Keratinocyte (primary cell): Measurements from ENCODE around the gene THUMPD3. TPM values are rescaled to one million over a fixed set of nuclear protein-coding genes. Genes with fewer than 3 reads are reported as not detected.

Source experiments
- DNase-seq: peaks from one replicate; pipeline ENCODE4 v3.0.0-alpha.2; 2011; ENCODE audit warnings: low read depth, missing footprints, low spot score
- FAIRE-seq: peaks from 2 replicates; lab custom pipeline; 2011; peaks lifted over from hg19 to GRCh38; lab: Jason Lieb, UNC
- H2AFZ ChIP-seq: 2 replicates; pipeline ENCODE4 v1.6.0; 2012; ENCODE audit warnings: low read length, control low read depth, inconsistent platforms; ENCODE audit not compliant: control insufficient read depth
- H3K27ac ChIP-seq: 2 replicates; pipeline ENCODE4 v1.5.1; 2011; ENCODE audit warnings: low read length; ENCODE audit not compliant: control insufficient read depth, insufficient read depth
- H3K27me3 ChIP-seq: 3 replicates; pipeline ENCODE4 v1.6.0; 2011; ENCODE audit warnings: low read length; ENCODE audit not compliant: control insufficient read depth, insufficient read depth; ENCODE audit errors: extremely low read depth
- H3K36me3 ChIP-seq, 2 experiments: 2 replicates in 1 of 2; 3 replicates in 1 of 2; pipeline ENCODE4 v1.5.1; 2011; ENCODE audit warnings: low read length in 2 of 2, mild to moderate bottlenecking in 1 of 2; ENCODE audit not compliant: control insufficient read depth in 2 of 2, insufficient read depth in 2 of 2; ENCODE audit errors: extremely low read depth in 1 of 2
- H3K4me1 ChIP-seq: 3 replicates; pipeline ENCODE4 v1.5.1; 2011; ENCODE audit warnings: low read length; ENCODE audit not compliant: control insufficient read depth, insufficient read depth; ENCODE audit errors: extremely low read depth
- H3K4me2 ChIP-seq: 3 replicates; pipeline ENCODE4 v1.6.0; 2011; ENCODE audit warnings: low read depth, low read length; ENCODE audit not compliant: control insufficient read depth, insufficient read depth; ENCODE audit errors: extremely low read depth
- H3K4me3 ChIP-seq, 3 experiments: fragments of 200-600 bp in 1 of 3; sonication (generic) in 1 of 3; 2 replicates in 2 of 3; 3 replicates in 1 of 3; pipeline ENCODE4 v1.5.1; 2011 to 2016; ENCODE audit warnings: low read length in 3 of 3, mild to moderate bottlenecking in 3 of 3, control low read depth in 2 of 3, inconsistent platforms in 1 of 3, low read depth in 1 of 3, mixed read lengths in 1 of 3, mixed run types in 1 of 3, moderate library complexity in 1 of 3; ENCODE audit not compliant: control insufficient read depth in 2 of 3, insufficient read depth in 2 of 3; ENCODE audit errors: extremely low read depth in 1 of 3
- H3K79me2 ChIP-seq: 2 replicates; pipeline ENCODE4 v1.6.0; 2012; ENCODE audit warnings: low read length; ENCODE audit not compliant: control insufficient read depth, insufficient read depth
- H3K9ac ChIP-seq: 3 replicates; pipeline ENCODE4 v1.6.0; 2011; ENCODE audit warnings: low read length; ENCODE audit not compliant: control insufficient read depth, insufficient read depth; ENCODE audit errors: extremely low read depth
- H3K9me1 ChIP-seq: 3 replicates; pipeline ENCODE4 v1.6.0; 2011; ENCODE audit warnings: low read length; ENCODE audit not compliant: control insufficient read depth, insufficient read depth; ENCODE audit errors: extremely low read depth
- H3K9me3 ChIP-seq: 2 replicates; pipeline ENCODE4 v1.5.1; 2012; ENCODE audit warnings: low read depth, low read length; ENCODE audit not compliant: control insufficient read depth
- H4K20me1 ChIP-seq: 3 replicates; pipeline ENCODE4 v1.6.0; 2011; ENCODE audit warnings: low read length; ENCODE audit not compliant: control insufficient read depth, insufficient read depth; ENCODE audit errors: extremely low read depth
- EZH2 ChIP-seq: IDR thresholded peaks from one replicate; pipeline ENCODE4 v1.6.1; 2012; ENCODE audit warnings: inconsistent platforms, mild to moderate bottlenecking, low read length, moderate library complexity
- dilution Hi-C: fragments of 300-500 bp; cut with MboI; formaldehyde crosslinking; loops from one replicate; pipeline ENCODE4 v1.7.0; 2020; ENCODE audit warnings: low sequenced_read_pairs; ENCODE audit not compliant: extremely low pct_ligation_motif_present
- polyA plus RNA-seq, 5 experiments: library from polyadenylated mRNA; depleted of rRNA in 3 of 5; stranded (reverse) in 3 of 5; stranded (forward) in 1 of 5; unstranded in 1 of 5; fragments of >200 nt; gene quantifications; 1 replicate in 1 of 5; 2 replicates in 3 of 5; 3 replicates in 1 of 5; pipeline versions ENCODE4 v1.2.1 to v1.2.3, GENCODE V29; 2011 to 2012; ENCODE audit warnings: missing spikeins in 2 of 5, low read depth in 1 of 5, low replicate concordance in 1 of 5
- TF ChIP-seq, protein P1 (sequence below), 3 experiments: IDR thresholded peaks in 1 of 3; conservative IDR thresholded peaks in 1 of 3; optimal IDR thresholded peaks in 1 of 3; 2 replicates in 2 of 3; 3 replicates in 1 of 3; pipeline versions ENCODE3 to v1.5.1; 2011; ENCODE audit warnings: low read length in 3 of 3, mild to moderate bottlenecking in 3 of 3, moderate library complexity in 2 of 3, control low read depth in 1 of 3, inconsistent platforms in 1 of 3; ENCODE audit not compliant: insufficient read depth in 2 of 3; ENCODE audit errors: extremely low read depth in 1 of 3

Gene THUMPD3
- polyA plus RNA-seq, 1 donor (not counting 4 experiments of a cell fraction or from before 2014, with no cell fraction given) = 59.8 TPM

DNA sequence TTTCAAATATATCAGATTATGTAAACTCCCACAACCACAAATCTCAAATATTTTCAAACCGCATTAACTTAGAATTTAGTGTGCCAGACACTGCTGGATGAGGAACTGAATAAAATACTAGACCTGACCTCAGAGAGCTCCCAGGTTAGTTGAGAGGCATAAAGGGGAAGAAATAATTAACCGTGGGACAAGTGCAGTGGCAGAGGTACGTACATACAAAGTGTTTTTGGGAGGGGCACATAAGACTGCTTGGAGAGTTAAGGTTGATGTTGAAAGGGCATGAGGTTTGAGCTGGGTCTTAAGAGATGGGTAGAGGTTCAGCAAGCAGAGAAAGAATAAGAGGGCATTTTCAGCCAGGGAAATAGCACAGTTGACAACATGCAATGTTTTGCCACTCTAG is 17.2 kb downstream of the THUMPD3 start:
- DNase-seq (no peak), FAIRE-seq (no peak)
- no peak for TF ChIP-seq EZH2
- TF ChIP-seq, protein P1, sequence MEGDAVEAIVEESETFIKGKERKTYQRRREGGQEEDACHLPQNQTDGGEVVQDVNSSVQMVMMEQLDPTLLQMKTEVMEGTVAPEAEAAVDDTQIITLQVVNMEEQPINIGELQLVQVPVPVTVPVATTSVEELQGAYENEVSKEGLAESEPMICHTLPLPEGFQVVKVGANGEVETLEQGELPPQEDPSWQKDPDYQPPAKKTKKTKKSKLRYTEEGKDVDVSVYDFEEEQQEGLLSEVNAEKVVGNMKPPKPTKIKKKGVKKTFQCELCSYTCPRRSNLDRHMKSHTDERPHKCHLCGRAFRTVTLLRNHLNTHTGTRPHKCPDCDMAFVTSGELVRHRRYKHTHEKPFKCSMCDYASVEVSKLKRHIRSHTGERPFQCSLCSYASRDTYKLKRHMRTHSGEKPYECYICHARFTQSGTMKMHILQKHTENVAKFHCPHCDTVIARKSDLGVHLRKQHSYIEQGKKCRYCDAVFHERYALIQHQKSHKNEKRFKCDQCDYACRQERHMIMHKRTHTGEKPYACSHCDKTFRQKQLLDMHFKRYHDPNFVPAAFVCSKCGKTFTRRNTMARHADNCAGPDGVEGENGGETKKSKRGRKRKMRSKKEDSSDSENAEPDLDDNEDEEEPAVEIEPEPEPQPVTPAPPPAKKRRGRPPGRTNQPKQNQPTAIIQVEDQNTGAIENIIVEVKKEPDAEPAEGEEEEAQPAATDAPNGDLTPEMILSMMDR (optimal IDR thresholded peaks at IDR 0.05 in 1 of 3, IDR thresholded peaks at IDR 0.05 in 1 of 3, conservative IDR thresholded peaks at IDR 0.05 in 1 of 3; ENCODE audit: extremely low read depth in 1 of 3, insufficient read depth in 2 of 3, low read length in 3 of 3) = no peak
- H3K4me3 ChIP-seq = no peak overlapping the region
- no peak overlapping the region for H2AFZ ChIP-seq
- H3K79me2 ChIP-seq = peaks cover 3% of the 10 kb centered on the region
- no peak overlapping the region for H3K27ac ChIP-seq
- peaks cover 10 to 18% of the 10 kb centered on the region in 2 experiments for H3K36me3 ChIP-seq
- no peaks in the 10 kb centered on the region for H3K9me1 ChIP-seq
- no peak overlapping the region for H3K4me2 ChIP-seq
- peaks cover 3% of the 10 kb centered on the region for H4K20me1 ChIP-seq
- no peaks in the 10 kb centered on the region for H3K27me3 ChIP-seq
- H3K9me3 ChIP-seq = no peaks in the 10 kb centered on the region
- H3K9ac ChIP-seq = no peak overlapping the region
- H3K4me1 ChIP-seq = no peaks in the 10 kb centered on the region
- dilution Hi-C loops = no loop called here

DNA sequence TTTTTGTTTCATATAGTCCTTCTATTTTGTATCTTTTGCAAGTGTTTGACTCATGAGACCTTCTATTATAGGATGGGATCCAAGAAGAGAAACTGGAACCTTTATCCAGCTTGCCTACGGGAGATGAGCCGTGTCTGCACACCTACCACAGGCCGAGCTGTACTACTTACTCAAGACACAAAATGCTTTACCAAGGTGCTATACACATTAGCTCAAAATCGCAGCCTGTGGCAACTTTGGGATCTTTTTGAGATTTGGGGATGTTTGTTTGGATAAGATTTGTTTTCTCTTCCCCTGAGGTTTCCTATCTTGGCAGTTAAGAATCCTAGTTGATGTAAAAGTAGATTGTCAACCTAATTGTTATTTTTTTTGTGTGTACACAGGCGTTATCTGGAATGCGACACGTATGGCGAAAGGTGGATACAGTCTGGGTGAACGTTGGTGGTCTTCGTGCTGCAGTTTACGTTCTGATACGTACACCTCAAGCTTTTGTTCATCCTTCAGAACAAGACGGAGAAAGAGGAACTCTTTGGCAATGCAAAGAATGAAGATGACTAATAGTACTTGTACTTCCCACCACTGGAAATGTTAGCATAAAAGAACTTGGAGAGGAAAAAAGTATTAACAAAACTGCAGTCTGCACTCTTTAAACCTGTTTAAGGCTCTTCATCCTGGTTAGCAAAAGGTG is 21.4 kb downstream of the THUMPD3 start:
- Histone ChIP-seq H4K20me1 (peaks cover 5% of the 10 kb centered on the region), H2AFZ (no peak overlapping the region), H3K4me2 (no peak overlapping the region), H3K27ac (no peak overlapping the region), H3K4me3 (no peak overlapping the region), H3K4me1 (peaks cover 11% of the 10 kb centered on the region), H3K36me3 (peaks cover 9 to 40% of the 10 kb centered on the region in 2 experiments), H3K27me3 (no peaks in the 10 kb centered on the region), H3K9me1 (no peaks in the 10 kb centered on the region), H3K9me3 (no peaks in the 10 kb centered on the region), H3K79me2 (peaks cover 5% of the 10 kb centered on the region), H3K9ac (no peak overlapping the region)
- dilution Hi-C loops = no loop called here
- no peak for FAIRE-seq
- TF ChIP-seq EZH2 = no peak
- TF ChIP-seq, protein P1 (optimal IDR thresholded peaks at IDR 0.05 in 1 of 3, IDR thresholded peaks at IDR 0.05 in 1 of 3, conservative IDR thresholded peaks at IDR 0.05 in 1 of 3; ENCODE audit: extremely low read depth in 1 of 3, insufficient read depth in 2 of 3, low read length in 3 of 3) = no peak
- DNase-seq = no peak
